HL-60 (cell line): ENCODE data around the gene KRT38.
"Not testable (repeated sequence)": the region's sequence is repeated elsewhere in the genome, so short reads cannot be mapped to it uniquely, and the experiment has no call there.

Source experiments
- DNase-seq, 2 experiments: peaks; one replicate each; pipeline ENCODE4 v3.0.0-alpha.2; 2010 to 2020; ENCODE audit warnings: low read depth in 1 of 2, low spot score in 1 of 2
- H3K27ac ChIP-seq: fragments of 250-450 bp; sonication (Bioruptor Pico); replicated peaks from 2 replicates; pipeline ENCODE4 v1.5.1; 2020; ENCODE audit warnings: mild to moderate bottlenecking, moderate library complexity
- H3K27me3 ChIP-seq: fragments of 250-450 bp; sonication (Bioruptor Pico); 2 replicates; pipeline ENCODE4 v1.5.1; 2021; ENCODE audit warnings: mild to moderate bottlenecking, moderate library complexity; ENCODE audit not compliant: insufficient read depth, poor library complexity, severe bottlenecking
- H3K4me3 ChIP-seq: replicated peaks from 2 replicates; pipeline ENCODE4 v1.5.1; 2011; ENCODE audit warnings: mild to moderate bottlenecking, control low read depth, low read length; ENCODE audit not compliant: insufficient read depth
- CTCF ChIP-seq: IDR thresholded peaks from one replicate; pipeline ENCODE4 v1.5.1; 2011; ENCODE audit warnings: low read length, control low read depth, inconsistent platforms; ENCODE audit not compliant: insufficient read depth
- GABPA ChIP-seq: IDR thresholded peaks from 2 replicates; pipeline ENCODE4 v1.6.1; 2012; ENCODE audit warnings: low read depth
- POLR2AphosphoS5 ChIP-seq: IDR thresholded peaks from 2 replicates; pipeline ENCODE4 v1.6.1; 2012; ENCODE audit warnings: low read depth
- SPI1 ChIP-seq: IDR thresholded peaks from 2 replicates; pipeline ENCODE4 v1.6.1; 2012; ENCODE audit warnings: low read depth, mild to moderate bottlenecking, borderline replicate concordance
- TF ChIP-seq, protein P1 (sequence below): IDR thresholded peaks from 2 replicates; pipeline ENCODE4 v1.6.1; 2012; ENCODE audit warnings: low read depth; ENCODE audit not compliant: insufficient replicate concordance

Gene KRT38

DNA sequence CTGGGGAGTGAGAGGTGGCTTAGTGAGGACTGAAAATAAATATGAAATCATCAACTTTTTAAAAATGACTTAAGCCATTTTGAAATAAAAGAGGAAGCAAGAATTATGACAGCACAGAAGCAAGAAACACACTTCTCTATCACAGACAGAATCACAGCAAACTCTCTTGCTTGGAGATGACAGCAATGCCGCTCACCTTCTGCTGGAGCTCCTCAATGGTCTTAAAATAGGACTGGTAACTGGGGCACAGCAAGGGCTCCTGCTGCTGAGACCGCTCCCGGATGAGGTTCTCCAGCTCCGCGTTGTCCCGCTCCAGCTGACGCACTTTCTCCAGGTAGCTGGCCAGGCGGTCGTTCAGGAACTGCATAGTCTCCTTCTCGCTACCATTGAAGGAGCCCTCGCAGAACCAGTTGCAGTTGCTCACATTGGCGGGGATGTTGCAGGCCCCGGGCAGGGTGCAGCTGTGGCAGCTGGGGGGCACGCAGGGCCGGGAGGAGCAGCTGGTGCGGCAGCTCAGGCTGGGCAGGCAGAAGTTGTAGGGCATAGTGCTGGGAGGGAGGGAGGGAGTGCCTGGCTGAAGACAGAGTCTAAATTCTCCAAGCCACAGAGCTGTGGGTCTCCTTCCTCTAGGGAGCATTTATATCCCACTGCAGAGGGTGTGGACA lies 43.7 kb downstream of the KRT38 start, which contains the start of gene KRT31:
KRT31 (minus strand) TSS at position 613 of the 665 bp plus-strand sequence; CDS start at position 544, 69 bp downstream.
- Histone ChIP-seq H3K27me3 (no peaks in the 10 kb centered on the region), H3K4me3 (no peak within 1 kb of the TSS), H3K27ac (no peak within 1 kb of the TSS)
- no peak for DNase-seq
- TF ChIP-seq POLR2AphosphoS5 (no peak), GABPA (no peak), CTCF (no peak)
- TF ChIP-seq, protein P1, sequence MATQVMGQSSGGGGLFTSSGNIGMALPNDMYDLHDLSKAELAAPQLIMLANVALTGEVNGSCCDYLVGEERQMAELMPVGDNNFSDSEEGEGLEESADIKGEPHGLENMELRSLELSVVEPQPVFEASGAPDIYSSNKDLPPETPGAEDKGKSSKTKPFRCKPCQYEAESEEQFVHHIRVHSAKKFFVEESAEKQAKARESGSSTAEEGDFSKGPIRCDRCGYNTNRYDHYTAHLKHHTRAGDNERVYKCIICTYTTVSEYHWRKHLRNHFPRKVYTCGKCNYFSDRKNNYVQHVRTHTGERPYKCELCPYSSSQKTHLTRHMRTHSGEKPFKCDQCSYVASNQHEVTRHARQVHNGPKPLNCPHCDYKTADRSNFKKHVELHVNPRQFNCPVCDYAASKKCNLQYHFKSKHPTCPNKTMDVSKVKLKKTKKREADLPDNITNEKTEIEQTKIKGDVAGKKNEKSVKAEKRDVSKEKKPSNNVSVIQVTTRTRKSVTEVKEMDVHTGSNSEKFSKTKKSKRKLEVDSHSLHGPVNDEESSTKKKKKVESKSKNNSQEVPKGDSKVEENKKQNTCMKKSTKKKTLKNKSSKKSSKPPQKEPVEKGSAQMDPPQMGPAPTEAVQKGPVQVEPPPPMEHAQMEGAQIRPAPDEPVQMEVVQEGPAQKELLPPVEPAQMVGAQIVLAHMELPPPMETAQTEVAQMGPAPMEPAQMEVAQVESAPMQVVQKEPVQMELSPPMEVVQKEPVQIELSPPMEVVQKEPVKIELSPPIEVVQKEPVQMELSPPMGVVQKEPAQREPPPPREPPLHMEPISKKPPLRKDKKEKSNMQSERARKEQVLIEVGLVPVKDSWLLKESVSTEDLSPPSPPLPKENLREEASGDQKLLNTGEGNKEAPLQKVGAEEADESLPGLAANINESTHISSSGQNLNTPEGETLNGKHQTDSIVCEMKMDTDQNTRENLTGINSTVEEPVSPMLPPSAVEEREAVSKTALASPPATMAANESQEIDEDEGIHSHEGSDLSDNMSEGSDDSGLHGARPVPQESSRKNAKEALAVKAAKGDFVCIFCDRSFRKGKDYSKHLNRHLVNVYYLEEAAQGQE = no peak

DNA sequence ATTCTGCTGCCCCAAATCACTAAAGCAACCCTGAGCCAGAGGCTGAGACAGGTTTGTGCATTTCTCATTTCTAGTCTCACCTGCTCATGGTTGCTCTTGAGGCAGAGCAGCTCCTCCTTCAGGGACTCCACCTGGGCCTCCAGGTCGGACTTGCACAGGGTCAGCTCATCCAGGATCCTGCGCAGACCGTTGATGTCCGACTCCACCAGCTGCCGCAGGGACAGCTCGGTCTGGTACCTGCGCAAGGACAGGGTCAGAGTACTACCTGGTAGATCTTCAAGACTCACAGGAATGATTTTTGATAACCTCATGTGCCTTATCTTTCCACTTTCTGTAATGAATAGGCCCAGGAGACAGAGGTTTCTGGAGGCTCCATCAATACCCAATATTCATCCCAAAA lies 44.4 kb downstream of the KRT38 start:
- H3K4me3 ChIP-seq = no peak overlapping the region
- H3K27me3 ChIP-seq = no peaks in the 10 kb centered on the region
- TF ChIP-seq, protein P1 = no peak
- TF ChIP-seq GABPA (no peak), SPI1 (no peak), CTCF (no peak), POLR2AphosphoS5 (no peak)
- no peak overlapping the region for H3K27ac ChIP-seq
- no peak for DNase-seq

DNA sequence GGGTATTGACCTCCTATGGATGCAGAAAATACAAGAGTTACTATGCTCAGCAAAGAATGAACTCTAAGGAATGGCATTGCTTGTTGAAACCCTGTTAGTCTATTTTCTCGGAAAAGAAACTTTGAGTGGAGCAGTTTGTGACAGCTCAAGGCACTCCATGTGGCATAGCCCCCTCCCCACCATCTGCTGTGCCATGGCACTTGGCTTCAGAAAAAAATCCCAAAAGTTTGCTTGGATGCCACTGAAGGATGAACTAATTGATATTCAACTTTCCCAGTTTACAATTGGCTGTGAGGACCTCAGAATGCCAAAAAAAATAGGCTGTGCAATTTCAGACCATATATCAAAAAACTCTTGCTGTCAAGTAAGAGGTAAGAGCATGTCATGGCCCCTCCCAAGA lies 45.2 kb downstream of the KRT38 start:
- no peak overlapping the region for H3K27ac ChIP-seq
- no peak overlapping the region for H3K4me3 ChIP-seq
- TF ChIP-seq, protein P1 = no peak
- TF ChIP-seq CTCF (no peak), SPI1 (no peak), GABPA (no peak), POLR2AphosphoS5 (no peak)
- no peak for DNase-seq
- no peaks in the 10 kb centered on the region for H3K27me3 ChIP-seq

GRCh38 chr17:41395044-41395443 lies 45.7 kb downstream of the KRT38 start:
- not testable (repeated sequence) for H3K27ac ChIP-seq, H3K4me3 ChIP-seq, H3K27me3 ChIP-seq, DNase-seq
